Neural crest cell (in vitro differentiated cells): ENCODE measurements around the gene FBXL3. TPM values are rescaled to one million over a fixed set of nuclear protein-coding genes. Genes with fewer than 3 reads are reported as not detected.

Experiments
- DNase-seq: peaks from one replicate; pipeline ENCODE4 v3.0.0; 2021; ENCODE audit warnings: low read depth, mixed read lengths, low spot score
- H3K27ac Mint-ChIP-seq: one replicate; pipeline ENCODE4 v1.8.0; 2021; ENCODE audit warnings: mild to moderate bottlenecking, mixed read lengths; ENCODE audit not compliant: unreplicated experiment
- H3K27me3 Mint-ChIP-seq: 2 replicates; pipeline ENCODE4 v1.8.0; 2021; ENCODE audit warnings: low read depth, mild to moderate bottlenecking, mixed read lengths
- H3K36me3 Mint-ChIP-seq: 2 replicates; pipeline ENCODE4 v1.8.0; 2021; ENCODE audit warnings: low read depth, mild to moderate bottlenecking, mixed read lengths
- H3K4me1 Mint-ChIP-seq: 2 replicates; pipeline ENCODE4 v1.8.0; 2021; ENCODE audit warnings: mixed read lengths
- H3K4me3 Mint-ChIP-seq: one replicate; pipeline ENCODE4 v1.8.0; 2021; ENCODE audit warnings: mild to moderate bottlenecking, mixed read lengths
- H3K9me3 Mint-ChIP-seq: 2 replicates; pipeline ENCODE4 v1.8.0; 2021; ENCODE audit warnings: mixed read lengths
- CTCF ChIP-seq: fragments of 200-600 bp; sonication (generic); conservative IDR thresholded peaks from 2 replicates; pipeline ENCODE4 v1.5.0; 2021; ENCODE audit warnings: antibody characterized with exemption, mild to moderate bottlenecking
- total RNA-seq: library from RNA; stranded (reverse); gene quantifications from 2 replicates; pipeline ENCODE4 v1.2.1, GENCODE V29; 2021

Gene FBXL3
- total RNA-seq, 1 donor from 2014 or later: 21.7 TPM

- no peak for TF ChIP-seq CTCF
- Mint-ChIP-seq H3K36me3 (peaks cover 11% of the 10 kb centered on the region), H3K27me3 (no peaks in the 10 kb centered on the region), H3K9me3 (no peaks in the 10 kb centered on the region), H3K27ac (no peak overlapping the region), H3K4me3 (peak overlapping the region; percentile 97), H3K4me1 (peaks cover 30% of the 10 kb centered on the region)
- DNase-seq: no peak
Observed at GRCh38 chr13:76993473-76993872, 33.5 kb downstream of the FBXL3 start.

- Mint-ChIP-seq H3K4me1 (peaks cover 30% of the 10 kb centered on the region), H3K9me3 (no peaks in the 10 kb centered on the region), H3K27ac (no peak overlapping the region), H3K4me3 (peak overlapping the region; percentile 97), H3K36me3 (peaks cover 6% of the 10 kb centered on the region), H3K27me3 (no peaks in the 10 kb centered on the region)
- no peak for DNase-seq
- no peak for TF ChIP-seq CTCF
Observed at GRCh38 chr13:76993021-76993420, 33.9 kb downstream of the FBXL3 start.

GRCh38 chr13:76992548-76993001, 34.4 kb downstream of the FBXL3 start:
- DNase-seq: no peak
- Mint-ChIP-seq H3K4me1 (peaks cover 30% of the 10 kb centered on the region), H3K4me3 (peak overlapping the region; percentile 97), H3K36me3 (peaks cover 6% of the 10 kb centered on the region), H3K27ac (peak overlapping the region; percentile 98), H3K9me3 (no peaks in the 10 kb centered on the region), H3K27me3 (no peaks in the 10 kb centered on the region)
- no peak for TF ChIP-seq CTCF

- Mint-ChIP-seq H3K4me1 (peaks cover 30% of the 10 kb centered on the region), H3K9me3 (no peaks in the 10 kb centered on the region), H3K27ac (peak within 1 kb of the TSS; percentile 98), H3K4me3 (peak within 1 kb of the TSS; percentile 97), H3K27me3 (no peaks in the 10 kb centered on the region), H3K36me3 (peaks cover 6% of the 10 kb centered on the region)
- no peak for TF ChIP-seq CTCF
- DNase-seq: peak; percentile 73
Observed at GRCh38 chr13:76991796-76992547, 35.0 kb downstream of the FBXL3 start, which contains the start of gene CLN5. Gene CLN5 (plus strand): TSS chr13:76992081. CDS start chr13:76992099, 18 bp downstream.

GRCh38 chr13:76991432-76991795, 35.5 kb downstream of the FBXL3 start:
- peaks cover under 1% of the 10 kb centered on the region for H3K9me3 Mint-ChIP-seq
- peaks cover 2% of the 10 kb centered on the region for H3K36me3 Mint-ChIP-seq
- TF ChIP-seq CTCF: no peak
- peak overlapping the region; percentile 97 for H3K4me3 Mint-ChIP-seq
- H3K27me3 Mint-ChIP-seq: peaks cover 1% of the 10 kb centered on the region
- peak overlapping the region; percentile 14 for H3K27ac Mint-ChIP-seq
- peaks cover 30% of the 10 kb centered on the region for H3K4me1 Mint-ChIP-seq
- DNase-seq: no peak
